Trophoblast cell (in vitro differentiated cells and primary cell): ENCODE results near the gene TRAPPC6A.

Source experiments
- DNase-seq, 2 donors: peaks; one replicate each; pipeline ENCODE4 v3.0.0-alpha.2; 2016
- H2AFZ ChIP-seq: 2 replicates; pipeline ENCODE4 v1.6.1; 2013; ENCODE audit warnings: low read length, moderate library complexity, mild to moderate bottlenecking; ENCODE audit not compliant: insufficient read depth, poor library complexity
- H2AK5ac ChIP-seq: 2 replicates; pipeline ENCODE4 v1.6.1; 2013; ENCODE audit warnings: mild to moderate bottlenecking, low read length
- H2BK120ac ChIP-seq: 2 replicates; pipeline ENCODE4 v1.6.1; 2013; ENCODE audit warnings: low read length, mild to moderate bottlenecking, moderate library complexity; ENCODE audit not compliant: insufficient read depth, poor library complexity
- H2BK12ac ChIP-seq: 2 replicates; pipeline ENCODE4 v1.6.1; 2013; ENCODE audit warnings: mild to moderate bottlenecking, low read length, moderate library complexity
- H2BK5ac ChIP-seq: 2 replicates; pipeline ENCODE4 v1.6.1; 2013; ENCODE audit warnings: low read length, low read depth, moderate library complexity, mild to moderate bottlenecking; ENCODE audit not compliant: poor library complexity
- H3K14ac ChIP-seq: 2 replicates; pipeline ENCODE4 v1.6.1; 2013; ENCODE audit warnings: mild to moderate bottlenecking, low read length
- H3K18ac ChIP-seq: 2 replicates; pipeline ENCODE4 v1.6.1; 2013; ENCODE audit warnings: mild to moderate bottlenecking, low read length
- H3K23ac ChIP-seq: 2 replicates; pipeline ENCODE4 v1.6.1; 2013; ENCODE audit warnings: low read length
- H3K27ac ChIP-seq: 2 replicates; pipeline ENCODE4 v1.5.1; 2013; ENCODE audit warnings: low read depth, mild to moderate bottlenecking, inconsistent platforms, low read length, moderate library complexity
- H3K27me3 ChIP-seq: 2 replicates; pipeline ENCODE4 v1.6.1; 2013; ENCODE audit warnings: inconsistent platforms, mild to moderate bottlenecking, low read length, moderate library complexity; ENCODE audit not compliant: insufficient read depth
- H3K36me3 ChIP-seq, 2 experiments: 1 replicate in 1 of 2; 2 replicates in 1 of 2; pipeline ENCODE4 v1.6.1; 2013; ENCODE audit warnings: low read length in 2 of 2, mild to moderate bottlenecking in 2 of 2, moderate library complexity in 1 of 2; ENCODE audit not compliant: insufficient read depth in 2 of 2, control insufficient read depth in 1 of 2
- H3K4ac ChIP-seq: 2 replicates; pipeline ENCODE4 v1.6.1; 2013; ENCODE audit warnings: low read depth, mild to moderate bottlenecking, low read length, moderate library complexity
- H3K4me1 ChIP-seq, 2 experiments: 1 replicate in 1 of 2; 2 replicates in 1 of 2; pipeline ENCODE4 v1.6.1; 2013; ENCODE audit warnings: low read length in 2 of 2, mild to moderate bottlenecking in 2 of 2, moderate library complexity in 1 of 2; ENCODE audit not compliant: insufficient read depth in 2 of 2, control insufficient read depth in 1 of 2
- H3K4me2 ChIP-seq: 2 replicates; pipeline ENCODE4 v1.6.1; 2013; ENCODE audit warnings: inconsistent platforms, mild to moderate bottlenecking, low read length, moderate library complexity
- H3K4me3 ChIP-seq: 2 replicates; pipeline ENCODE4 v1.5.1; 2013; ENCODE audit warnings: mild to moderate bottlenecking, low read depth, low read length, inconsistent platforms
- H3K79me1 ChIP-seq: one replicate; pipeline ENCODE4 v1.6.1; 2013; ENCODE audit warnings: low read length
- H3K79me2 ChIP-seq: 2 replicates; pipeline ENCODE4 v1.6.1; 2013; ENCODE audit warnings: low read length, mild to moderate bottlenecking; ENCODE audit not compliant: control insufficient read depth, insufficient read depth, poor library complexity
- H3K9ac ChIP-seq: 2 replicates; pipeline ENCODE4 v1.6.1; 2013; ENCODE audit warnings: mild to moderate bottlenecking, low read length
- H3K9me3 ChIP-seq: 2 replicates; pipeline ENCODE4 v1.6.1; 2013; ENCODE audit warnings: low read depth, mild to moderate bottlenecking, control low read depth, inconsistent platforms, low read length; ENCODE audit not compliant: insufficient read depth
- H4K12ac ChIP-seq: 2 replicates; pipeline ENCODE4 v1.6.1; 2013; ENCODE audit warnings: low read depth, mild to moderate bottlenecking, low read length, moderate library complexity
- H4K8ac ChIP-seq: 2 replicates; pipeline ENCODE4 v1.6.1; 2013; ENCODE audit warnings: low read depth, mild to moderate bottlenecking, low read length, moderate library complexity
- H4K91ac ChIP-seq: one replicate; pipeline ENCODE4 v1.6.1; 2013; ENCODE audit warnings: low read depth, mild to moderate bottlenecking, low read length, moderate library complexity
- WGBS: extraction: QIAGEN DNeasy Blood & Tissue Kit; methylation state at CpG from one replicate; pipeline ENCODE4 v1.1.7; 2013; ENCODE audit warnings: missing lambda C conversion rate; ENCODE audit not compliant: insufficient read length, insufficient coverage; ENCODE audit errors: extremely low coverage; 5-methylcytosine and 5-hydroxymethylcytosine counted together

Gene TRAPPC6A

DNA sequence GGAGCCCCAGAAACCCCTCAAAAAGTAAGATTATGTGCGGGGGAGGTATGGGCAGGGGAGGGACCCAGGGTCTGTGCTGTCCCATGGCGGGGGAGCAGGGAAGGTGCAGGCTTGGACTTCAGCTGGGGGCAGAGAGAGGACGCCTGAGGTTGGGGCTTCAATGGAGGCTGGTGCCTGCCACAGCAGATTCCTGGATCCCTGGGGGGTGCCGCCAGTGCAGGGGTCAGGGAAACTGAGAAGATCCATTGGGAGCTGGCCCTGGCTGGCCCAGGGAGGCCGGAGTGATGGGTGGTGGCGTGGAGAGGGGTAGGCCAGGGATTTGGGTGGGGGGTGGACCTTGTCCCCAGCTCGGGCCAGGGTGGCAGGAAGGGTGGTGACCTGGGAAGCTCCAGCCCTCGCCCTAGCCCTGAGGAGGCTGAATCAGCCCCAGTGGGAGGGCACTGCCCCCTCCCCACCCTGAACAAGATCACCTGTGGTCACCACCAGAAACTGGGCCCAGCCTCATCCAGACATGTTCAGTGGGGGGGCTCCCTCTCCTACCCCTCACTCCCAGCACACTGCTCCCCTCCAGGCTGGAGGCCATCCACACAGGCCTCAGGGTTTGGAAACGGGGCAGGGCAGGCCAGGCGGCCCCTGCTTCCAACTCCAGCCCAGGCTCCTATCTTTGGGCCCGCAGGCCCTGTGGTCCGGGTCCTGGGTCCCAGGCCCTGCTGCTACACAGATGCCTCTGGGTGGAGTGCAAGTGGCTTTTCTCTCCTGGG, 18.6 kb downstream of the TRAPPC6A start:
- H3K36me3 ChIP-seq, result no peaks in the 10 kb centered on the region
- H2BK5ac ChIP-seq, result no peak overlapping the region
- H3K4me1 ChIP-seq, result peaks cover 16 to 17% of the 10 kb centered on the region in 2 experiments
- no peak overlapping the region for H3K4me2 ChIP-seq
- H2AFZ ChIP-seq, result no peak overlapping the region
- no peak overlapping the region for H3K14ac ChIP-seq
- WGBS, result no CpG with 5 or more reads among the region's 12 CpGs
- H3K4ac ChIP-seq, result no peak overlapping the region
- no peak overlapping the region for H3K27ac ChIP-seq
- H3K4me3 ChIP-seq, result no peak overlapping the region
- no peak overlapping the region for H4K8ac ChIP-seq
- H4K12ac ChIP-seq, result no peak overlapping the region
- H3K23ac ChIP-seq, result no peak overlapping the region
- no peaks in the 10 kb centered on the region for H3K79me1 ChIP-seq
- H3K9me3 ChIP-seq, result no peaks in the 10 kb centered on the region
- H3K79me2 ChIP-seq, result no peaks in the 10 kb centered on the region
- no peak overlapping the region for H3K18ac ChIP-seq
- no peak overlapping the region for H2BK120ac ChIP-seq
- no peaks in the 10 kb centered on the region for H3K27me3 ChIP-seq
- no peak overlapping the region for H2BK12ac ChIP-seq
- H2AK5ac ChIP-seq, result no peak overlapping the region
- no peak for DNase-seq
- no peak overlapping the region for H3K9ac ChIP-seq
- H4K91ac ChIP-seq, result no peak overlapping the region

DNA sequence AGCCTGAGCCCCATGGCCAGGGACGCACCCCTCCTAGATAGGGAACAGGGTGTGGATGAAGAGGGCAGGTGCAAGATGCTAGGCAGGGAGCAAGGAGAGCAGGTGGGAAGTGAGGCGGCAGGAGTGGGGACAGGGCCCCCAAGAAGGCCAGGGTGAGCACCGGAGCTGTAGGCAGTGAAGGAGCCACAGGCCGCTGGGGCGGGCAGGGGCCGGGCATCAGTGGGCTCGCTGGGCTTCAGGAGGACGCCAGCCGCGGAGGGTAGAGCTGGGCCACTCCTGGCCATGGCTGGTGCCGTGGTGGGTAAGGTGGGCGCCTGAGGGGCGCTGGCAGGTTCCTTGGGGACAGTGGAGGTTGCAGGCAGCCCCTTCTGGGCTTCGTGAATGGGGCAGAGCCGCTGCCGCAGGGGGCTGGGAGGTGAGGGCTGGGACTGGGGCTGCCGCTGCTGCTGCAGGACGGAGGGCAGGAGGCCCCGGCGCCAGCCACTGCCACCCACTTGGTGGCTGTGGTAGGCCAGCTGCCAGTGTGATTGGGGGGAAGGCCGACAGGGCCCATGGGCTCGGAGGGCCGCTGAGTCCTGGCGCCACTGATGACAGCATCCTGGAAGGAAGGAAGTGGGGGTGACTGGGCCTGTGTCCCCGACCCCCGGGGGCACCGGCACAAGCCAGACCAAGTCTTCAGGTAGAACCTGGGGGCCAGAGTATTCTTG, 19.4 kb downstream of the TRAPPC6A start:
- Histone ChIP-seq H2BK12ac (no peak overlapping the region), H4K8ac (no peak overlapping the region), H3K27ac (no peak overlapping the region), H3K4me1 (peaks cover 14 to 15% of the 10 kb centered on the region in 2 experiments), H3K27me3 (peaks cover 6% of the 10 kb centered on the region), H4K12ac (no peak overlapping the region), H3K79me1 (no peaks in the 10 kb centered on the region), H3K36me3 (no peaks in the 10 kb centered on the region), H2BK5ac (no peak overlapping the region), H3K4me2 (no peak overlapping the region), H3K4me3 (no peak overlapping the region), H2AFZ (no peak overlapping the region), H3K18ac (no peak overlapping the region), H3K9me3 (peaks cover under 1% of the 10 kb centered on the region), H3K4ac (no peak overlapping the region), H3K23ac (no peak overlapping the region), H2AK5ac (no peak overlapping the region), H2BK120ac (no peak overlapping the region), H3K14ac (no peak overlapping the region), H4K91ac (no peak overlapping the region), H3K9ac (no peak overlapping the region), H3K79me2 (no peaks in the 10 kb centered on the region)
- no CpG with 5 or more reads among the region's 27 CpGs for WGBS
- DNase-seq, result no peak

DNA sequence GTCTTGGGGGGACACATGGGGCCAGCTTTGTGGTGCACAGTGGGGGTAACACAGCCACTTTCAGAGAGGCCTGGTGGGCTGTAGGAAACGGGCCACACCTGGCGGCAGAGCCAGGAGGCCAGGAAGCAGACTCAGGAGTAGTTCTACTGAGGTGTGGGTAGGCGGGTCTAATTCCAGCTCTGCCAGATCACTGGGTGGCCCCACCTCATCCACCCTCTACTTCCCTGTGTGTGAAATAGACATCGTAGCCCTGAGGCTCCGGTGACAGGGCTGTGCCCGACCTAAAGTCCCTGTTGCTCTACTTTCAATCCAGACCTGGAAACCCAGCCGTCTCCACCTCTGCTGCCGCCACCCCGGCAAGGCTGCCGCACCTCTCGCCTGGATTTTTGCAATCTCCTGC, 21.3 kb downstream of the TRAPPC6A start:
- Histone ChIP-seq H3K4me1 (peaks cover 14 to 18% of the 10 kb centered on the region in 2 experiments), H2BK12ac (no peak overlapping the region), H3K9me3 (peaks cover 17% of the 10 kb centered on the region), H3K79me2 (no peaks in the 10 kb centered on the region), H4K12ac (no peak overlapping the region), H3K4me2 (no peak overlapping the region), H3K27me3 (peaks cover 22% of the 10 kb centered on the region), H3K79me1 (no peaks in the 10 kb centered on the region), H2AK5ac (no peak overlapping the region), H3K18ac (no peak overlapping the region), H3K23ac (no peak overlapping the region), H3K14ac (no peak overlapping the region), H2BK5ac (no peak overlapping the region), H3K9ac (no peak overlapping the region), H4K91ac (no peak overlapping the region), H3K36me3 (no peaks in the 10 kb centered on the region), H4K8ac (no peak overlapping the region), H3K4me3 (no peak overlapping the region), H2AFZ (no peak overlapping the region), H2BK120ac (no peak overlapping the region), H3K27ac (no peak overlapping the region), H3K4ac (no peak overlapping the region)
- DNase-seq, result no peak
- WGBS, result no CpG with 5 or more reads among the region's 11 CpGs

DNA sequence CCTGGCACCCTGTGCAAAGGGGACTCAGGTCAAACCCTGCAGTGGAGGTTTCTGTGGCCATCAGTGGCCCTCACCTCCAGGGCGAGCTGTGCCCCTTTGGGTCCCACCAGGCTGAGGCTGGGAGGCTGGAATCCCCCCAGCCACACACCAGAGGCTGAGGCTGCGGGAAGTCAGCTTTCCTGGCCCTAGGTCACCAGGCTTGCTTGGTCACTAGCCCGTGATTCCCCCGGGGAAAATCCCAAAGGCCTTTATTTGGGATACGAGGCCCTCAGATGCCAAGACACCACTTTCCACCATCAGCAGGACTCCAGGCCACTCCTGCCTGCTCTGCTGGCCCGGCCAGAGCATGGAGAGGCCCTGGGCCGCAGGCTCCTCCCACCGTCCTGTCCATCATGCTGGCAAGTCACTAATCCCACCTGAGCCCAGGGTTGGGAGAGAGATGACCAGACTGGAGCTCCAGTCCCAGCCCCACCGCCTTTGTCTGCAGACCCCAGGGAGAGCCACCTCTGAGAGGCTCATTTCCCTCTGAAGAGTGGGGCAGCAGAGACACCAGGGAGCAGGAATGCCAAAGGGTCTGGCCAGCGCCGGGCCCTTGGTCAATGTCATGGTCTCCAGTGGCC, 21.9 kb downstream of the TRAPPC6A start:
- H2BK12ac ChIP-seq, result no peak overlapping the region
- H3K23ac ChIP-seq, result no peak overlapping the region
- no peak overlapping the region for H3K14ac ChIP-seq
- no peak for DNase-seq
- H3K4me1 ChIP-seq, result peaks cover 9 to 12% of the 10 kb centered on the region in 2 experiments
- no peak overlapping the region for H3K4me3 ChIP-seq
- no peak overlapping the region for H2AFZ ChIP-seq
- H2BK5ac ChIP-seq, result no peak overlapping the region
- no peak overlapping the region for H3K9ac ChIP-seq
- H3K27me3 ChIP-seq, result peaks cover 22% of the 10 kb centered on the region
- no peak overlapping the region for H4K91ac ChIP-seq
- H3K4me2 ChIP-seq, result no peak overlapping the region
- peaks cover 17% of the 10 kb centered on the region for H3K9me3 ChIP-seq
- no peak overlapping the region for H2AK5ac ChIP-seq
- no CpG with 5 or more reads among the region's 11 CpGs for WGBS
- H3K79me1 ChIP-seq, result no peaks in the 10 kb centered on the region
- no peak overlapping the region for H3K4ac ChIP-seq
- no peak overlapping the region for H4K12ac ChIP-seq
- H3K79me2 ChIP-seq, result no peaks in the 10 kb centered on the region
- H4K8ac ChIP-seq, result no peak overlapping the region
- no peaks in the 10 kb centered on the region for H3K36me3 ChIP-seq
- no peak overlapping the region for H3K18ac ChIP-seq
- no peak overlapping the region for H3K27ac ChIP-seq
- no peak overlapping the region for H2BK120ac ChIP-seq
